ACHN (cell line): ENCODE data around the gene MSI2.

ENCODE experiments used
- DNase-seq: peaks from one replicate; pipeline ENCODE4 v3.0.0-alpha.2; 2015
- in situ Hi-C: cut with HindIII; loops from 2 replicates; pipeline ENCODE4 v1.10.0; 2017; ENCODE audit warnings: low sequenced_read_pairs, low pct_ligation_motif_present, low pct_unique_long_range_greater_than_20kb

MSI2 gene

GRCh38 chr17:57395721-57396321, 139.5 kb downstream of the MSI2 start:
- in situ Hi-C loops, result no loop called here
- DNase-seq, result no peak

GRCh38 chr17:57396511-57396921, 140.2 kb downstream of the MSI2 start:
- in situ Hi-C loops, result no loop called here
- DNase-seq, result no peak

- DNase-seq, result no peak
- in situ Hi-C loops, result no loop called here
Measured at GRCh38 chr17:57397402-57397801, 141.1 kb downstream of the MSI2 start.

GRCh38 chr17:57399690-57400089, 143.4 kb downstream of the MSI2 start:
- no peak for DNase-seq
- in situ Hi-C loops, result no loop called here

DNA sequence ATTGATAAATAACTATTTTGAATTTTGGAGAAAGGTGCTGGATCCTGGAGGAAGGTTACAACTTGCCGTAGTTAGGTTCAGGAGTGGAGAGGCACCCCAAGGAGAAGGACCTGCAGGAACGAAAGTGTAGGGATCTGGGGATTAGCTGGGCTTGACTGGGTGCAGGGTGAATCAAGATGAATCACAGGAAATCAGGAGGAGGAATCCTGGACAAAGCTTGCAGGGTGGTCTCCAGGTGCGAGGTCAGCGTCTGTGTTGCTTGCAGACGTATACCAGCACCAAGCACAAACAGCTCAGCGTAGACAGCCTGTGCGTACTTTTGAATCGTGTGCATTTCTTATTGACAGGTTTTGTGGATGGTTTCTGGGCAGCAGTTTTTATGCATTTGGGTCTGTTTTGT, 144.3 kb downstream of the MSI2 start:
- in situ Hi-C loops, result no loop called here
- DNase-seq, result peak; percentile 14

DNA sequence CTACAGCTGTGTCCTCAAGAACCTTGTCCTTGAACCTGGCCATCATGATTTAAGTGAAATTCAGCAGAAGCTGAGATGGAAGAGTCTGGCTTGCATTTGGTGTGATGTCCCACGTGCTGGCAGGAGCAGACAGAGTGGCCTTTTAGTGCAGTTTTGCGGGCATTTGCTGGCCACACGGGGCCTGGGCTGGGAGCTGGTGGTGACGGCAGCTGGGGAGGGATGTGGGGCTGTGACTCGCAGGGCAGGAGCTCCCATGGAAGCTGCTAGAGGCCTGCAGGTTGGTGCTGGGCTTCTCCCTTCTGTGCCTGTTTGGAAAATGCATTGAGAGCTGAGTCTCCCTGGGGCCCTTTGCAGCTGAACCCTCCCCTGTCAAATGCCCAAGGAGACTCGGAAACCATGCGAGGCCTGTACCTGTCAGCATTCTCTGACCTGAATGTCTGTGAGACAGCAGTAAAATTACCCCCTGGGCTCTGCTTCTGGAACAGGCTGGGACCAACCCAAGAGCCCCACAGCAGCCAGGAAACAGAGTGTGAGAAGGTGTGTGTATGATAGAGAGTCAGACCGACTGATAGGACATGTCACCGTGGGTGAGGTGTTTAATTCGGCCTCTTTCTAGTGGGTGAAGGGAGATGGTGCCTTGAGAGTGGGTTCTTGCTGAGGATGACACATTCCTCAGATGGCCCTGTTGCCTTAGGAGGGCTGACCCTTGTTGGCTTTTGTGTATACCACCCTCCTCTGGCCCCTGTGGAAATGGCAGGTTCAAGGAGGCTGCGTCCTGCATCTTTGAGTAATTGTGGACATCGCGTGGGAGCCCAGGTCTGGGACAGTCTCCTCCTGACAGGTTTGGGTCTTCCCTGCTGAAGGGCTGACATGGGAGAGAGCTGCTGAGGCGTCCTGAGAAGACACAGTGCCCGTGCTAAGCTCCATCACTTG, 145.5 kb downstream of the MSI2 start:
- in situ Hi-C loops, result no loop called here
- peak; percentile 33 for DNase-seq

- in situ Hi-C loops, result no loop called here
- DNase-seq, result no peak
Measured at GRCh38 chr17:57402681-57403180, 146.4 kb downstream of the MSI2 start.

DNA sequence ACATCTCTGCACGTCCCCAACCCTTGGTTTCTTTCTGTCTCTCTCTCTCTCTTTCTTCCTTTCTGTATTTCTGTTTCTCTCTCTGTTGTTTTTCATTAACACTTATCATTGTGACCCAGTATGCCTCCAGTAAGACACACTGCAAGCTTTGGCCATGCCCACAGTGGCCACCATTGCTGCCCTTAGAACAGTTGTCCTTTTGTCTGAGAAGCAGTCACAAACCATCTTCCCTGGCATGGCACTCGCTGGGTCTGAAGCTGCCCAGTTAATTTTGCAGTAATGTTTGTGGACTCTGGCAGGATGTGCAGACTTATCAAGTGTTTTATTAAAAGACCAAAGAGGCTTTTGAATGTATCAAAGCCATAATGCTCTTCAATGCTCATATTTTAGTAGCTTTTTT, 146.9 kb downstream of the MSI2 start:
- no peak for DNase-seq
- in situ Hi-C loops, result no loop called here

- in situ Hi-C loops, result no loop called here
- peak; percentile 38 for DNase-seq
Measured at GRCh38 chr17:57404073-57404472, 147.8 kb downstream of the MSI2 start.

- DNase-seq, result no peak
- in situ Hi-C loops, result no loop called here
Measured at GRCh38 chr17:57404795-57405490, 148.6 kb downstream of the MSI2 start.

DNA sequence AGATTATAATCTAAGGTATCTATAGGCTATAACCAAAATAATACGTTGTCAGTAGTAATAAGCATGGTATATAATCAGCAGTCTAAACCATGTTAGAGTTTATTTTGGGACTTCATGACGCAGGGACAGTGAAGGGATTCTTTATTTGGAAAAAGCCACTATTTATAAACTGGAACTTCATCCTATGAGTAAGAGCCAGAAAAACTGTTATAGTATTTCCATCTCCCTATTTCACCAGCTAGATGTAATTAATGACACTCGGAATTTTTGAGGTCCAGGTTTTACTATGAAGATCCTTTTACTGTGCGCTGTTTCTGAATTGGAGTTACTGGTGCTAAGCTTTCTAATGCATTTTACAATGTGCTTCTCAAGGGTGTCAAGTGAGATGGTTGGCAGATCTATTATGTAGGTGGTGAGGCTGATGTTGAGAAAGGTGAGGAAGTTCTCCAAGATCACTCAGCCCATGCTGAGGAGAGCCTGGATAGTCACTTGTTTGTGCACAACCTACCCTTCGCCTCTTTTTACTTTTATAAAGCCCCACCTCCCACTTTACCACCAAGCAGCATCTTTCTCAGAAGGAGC, 149.3 kb downstream of the MSI2 start:
- DNase-seq, result no peak
- in situ Hi-C loops, result no loop called here

DNA sequence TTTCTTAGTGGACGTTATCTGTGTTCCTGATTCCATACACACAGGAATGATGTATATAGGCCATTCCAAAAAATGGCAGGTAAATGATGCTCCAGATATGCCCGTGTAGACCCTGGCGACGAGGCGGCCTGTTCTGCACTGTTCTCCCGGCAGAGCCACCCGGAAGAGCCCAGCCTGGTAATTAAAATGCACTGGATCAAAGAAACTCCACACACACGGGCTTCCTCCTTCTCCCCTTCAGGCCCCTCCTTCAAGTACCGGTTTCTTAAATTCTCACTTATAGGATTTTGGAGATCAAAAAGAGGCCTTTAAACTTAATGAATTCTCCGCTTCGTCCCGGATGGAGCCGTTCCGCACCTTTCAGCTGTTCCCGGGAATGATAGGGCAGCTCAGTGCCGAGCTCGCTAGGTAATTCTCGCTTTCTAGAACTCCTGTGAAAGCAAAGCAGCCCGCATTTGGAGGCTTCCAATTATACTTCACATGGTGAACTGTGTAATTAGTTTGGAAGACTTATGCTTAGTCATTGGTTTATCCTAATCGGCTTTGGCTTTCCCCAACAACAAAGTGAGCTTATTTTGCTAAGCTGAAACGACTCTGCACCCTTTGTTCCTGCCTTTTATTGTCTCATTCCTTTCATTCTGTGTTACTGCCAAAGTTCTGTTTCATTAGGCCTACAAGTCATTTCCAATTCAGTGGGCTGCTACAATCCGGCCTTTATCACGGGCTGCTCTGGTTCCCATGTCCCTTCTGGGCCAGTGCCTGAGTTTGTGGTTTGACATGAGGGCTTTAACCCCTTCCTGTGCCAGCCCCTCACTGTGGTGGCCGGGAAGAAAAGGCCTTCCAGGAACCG, 150.0 kb downstream of the MSI2 start:
- DNase-seq, result no peak

DNA sequence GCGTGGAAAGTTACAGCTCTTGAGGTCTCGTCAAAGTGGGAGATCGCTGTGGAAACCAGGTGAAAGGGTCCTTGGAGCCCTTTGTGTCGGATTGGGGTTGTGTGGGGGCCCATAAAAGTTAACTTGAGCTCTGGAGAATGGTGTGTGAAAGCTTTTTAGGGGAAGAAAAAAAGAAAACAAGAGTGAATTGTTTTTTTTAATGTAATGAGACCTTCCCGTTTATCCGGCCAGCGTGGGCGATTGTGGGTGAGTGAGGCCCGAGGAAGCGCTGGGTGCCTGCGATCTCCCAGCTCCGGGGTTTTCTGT, 150.6 kb downstream of the MSI2 start:
- in situ Hi-C loops, result no loop called here
- no peak for DNase-seq

More for the DNA sequence above, 150.0 kb downstream of the MSI2 start:
- in situ Hi-C loops, result no loop called here

GRCh38 chr17:57407287-57408070, 151.2 kb downstream of the MSI2 start:
- no peak for DNase-seq
- in situ Hi-C loops, result no loop called here

- in situ Hi-C loops, result no loop called here
- DNase-seq, result no peak
Measured at GRCh38 chr17:57408071-57408811, 151.9 kb downstream of the MSI2 start.

DNA sequence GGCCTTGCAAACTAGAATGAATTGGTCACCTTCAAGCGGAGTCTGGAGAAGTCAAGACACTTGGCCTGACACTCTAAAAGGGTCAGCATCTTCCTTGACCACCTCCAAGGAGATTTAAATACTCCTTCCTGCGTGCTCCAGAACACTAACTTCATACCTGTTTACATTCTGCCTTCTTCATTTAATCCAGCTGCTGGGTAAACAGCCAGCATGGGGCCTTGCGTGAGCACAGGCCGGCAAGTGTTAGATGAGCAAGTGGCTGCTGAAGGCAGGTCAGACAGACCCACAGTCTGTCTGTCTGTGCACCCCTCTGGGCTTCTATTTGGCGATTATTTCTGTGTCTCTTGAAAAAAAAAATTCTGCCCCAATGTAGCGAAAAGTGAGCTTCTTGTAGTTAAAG, 153.8 kb downstream of the MSI2 start:
- in situ Hi-C loops, result no loop called here
- no peak for DNase-seq

GRCh38 chr17:57412520-57413096, 156.3 kb downstream of the MSI2 start:
- in situ Hi-C loops, result no loop called here
- DNase-seq, result no peak
